ENCODE data around the gene MYBBP1A.

Gene MYBBP1A

GRCh38 chr17:4498461-4499397, 56.5 kb downstream of the MYBBP1A start, which contains the start of gene SPNS2:
Gene SPNS2 (plus strand): TSS chr17:4498881. CDS start chr17:4499048, 167 bp downstream.
- peak; percentile 55 for DNase-seq

GRCh38 chr17:4497101-4497824, 57.9 kb downstream of the MYBBP1A start:
- peak; percentile 73 for DNase-seq

- peak; percentile 14 for DNase-seq
These were observed 62.2 kb downstream of the MYBBP1A start for GRCh38 chr17:4492721-4493561.

DNA sequence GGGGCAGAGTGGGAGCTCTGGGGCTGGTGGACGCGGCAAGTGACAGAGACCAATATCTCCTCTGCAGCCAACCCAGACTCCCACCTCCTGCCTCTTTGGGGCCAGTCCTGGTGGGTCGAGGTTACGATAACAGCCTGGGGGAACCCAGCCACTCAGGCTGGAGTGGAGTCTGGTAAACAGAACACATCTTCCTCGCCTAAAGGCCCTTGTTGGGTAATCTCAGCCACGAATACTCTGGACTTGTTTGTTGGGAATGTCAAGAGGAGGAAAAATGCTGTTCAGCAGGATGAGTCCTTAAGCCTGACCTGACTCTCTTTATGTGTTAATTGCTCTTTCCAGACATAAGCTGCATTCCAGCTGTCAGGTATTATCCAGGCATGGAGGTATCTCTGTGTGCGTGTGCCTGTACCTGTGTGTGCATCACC, 64.5 kb downstream of the MYBBP1A start:
- DNase-seq, result no peak

GRCh38 chr17:4490109-4490591, 65.0 kb downstream of the MYBBP1A start:
- DNase-seq, result peak; percentile 57

- DNase-seq, result no peak
These were observed 66.1 kb downstream of the MYBBP1A start for GRCh38 chr17:4488989-4489595.
